Left ventricle myocardium inferior (tissue), 1 donor: ENCODE data around the gene DHFR2. TPM values are rescaled to one million over a fixed set of nuclear protein-coding genes. Genes with fewer than 3 reads are reported as not detected.

Experiments used
- DNase-seq: peaks from one replicate; pipeline ENCODE4 v3.0.0-alpha.2; 2020
- H3K27ac ChIP-seq: fragments of 200-600 bp; replicated peaks from 2 replicates; pipeline ENCODE4 v1.8.0; 2021
- H3K27me3 ChIP-seq: fragments of 200-600 bp; 2 replicates; pipeline ENCODE4 v1.8.0; 2021; ENCODE audit warnings: low read depth
- H3K36me3 ChIP-seq: fragments of 200-600 bp; 2 replicates; pipeline ENCODE4 v1.8.0; 2021
- H3K4me1 ChIP-seq: fragments of 200-600 bp; 2 replicates; pipeline ENCODE4 v1.8.0; 2021
- H3K4me3 ChIP-seq: fragments of 200-600 bp; 2 replicates; pipeline ENCODE4 v1.8.0; 2021; ENCODE audit warnings: mild to moderate bottlenecking, moderate library complexity
- H3K9me3 ChIP-seq: fragments of 200-600 bp; replicated peaks from 2 replicates; pipeline ENCODE4 v1.8.0; 2021
- CTCF ChIP-seq: fragments of 200-600 bp; IDR thresholded peaks from 2 replicates; pipeline ENCODE4 v1.8.0; 2021; ENCODE audit warnings: antibody characterized with exemption, mild to moderate bottlenecking, borderline replicate concordance
- intact Hi-C: fragments of 100-400 bp; cut with micrococcal nuclease; formaldehyde crosslinking; loops from one replicate; pipeline ENCODE4 v1.11.0; 2022
- total RNA-seq: library from RNA; stranded (reverse); fragmentation: NEBNext Ultra II Directional; extraction: Animal tissue kit (Norgen Biotek cat#: 25700); gene quantifications from one replicate; pipeline ENCODE4 v1.2.1, GENCODE V29; 2021
- donor health status: DM: no; HTN: yes; CAD: no; lungs with severe emphysema.

DHFR2 gene
- total RNA-seq, 1 donor from 2014 or later = 3.9 TPM

- TF ChIP-seq CTCF = no peak
- H3K4me1 ChIP-seq = peaks cover 2% of the 10 kb centered on the region
- no peak overlapping the region for H3K4me3 ChIP-seq
- H3K27me3 ChIP-seq = no peaks in the 10 kb centered on the region
- DNase-seq = no peak
- no peaks in the 10 kb centered on the region for H3K36me3 ChIP-seq
- H3K9me3 ChIP-seq = no peaks in the 10 kb centered on the region
- intact Hi-C loops = no loop called here
- no peak overlapping the region for H3K27ac ChIP-seq
Measured at GRCh38 chr3:94011233-94011711, 51.4 kb downstream of the DHFR2 start.

- H3K36me3 ChIP-seq = no peaks in the 10 kb centered on the region
- TF ChIP-seq CTCF = no peak
- no peak for DNase-seq
- H3K9me3 ChIP-seq = no peaks in the 10 kb centered on the region
- no peak overlapping the region for H3K4me3 ChIP-seq
- H3K27ac ChIP-seq = no peak overlapping the region
- H3K27me3 ChIP-seq = no peaks in the 10 kb centered on the region
- peaks cover 6% of the 10 kb centered on the region for H3K4me1 ChIP-seq
- intact Hi-C loops = no loop called here
Measured at GRCh38 chr3:94009608-94010007, 53.1 kb downstream of the DHFR2 start.

GRCh38 chr3:94008253-94008652 lies 54.5 kb downstream of the DHFR2 start:
- no peak for DNase-seq
- Histone ChIP-seq H3K36me3 (no peaks in the 10 kb centered on the region), H3K9me3 (no peaks in the 10 kb centered on the region), H3K4me1 (peaks cover 11% of the 10 kb centered on the region), H3K4me3 (no peak overlapping the region), H3K27ac (no peak overlapping the region), H3K27me3 (no peaks in the 10 kb centered on the region)
- intact Hi-C loops = no loop called here
- no peak for TF ChIP-seq CTCF

Other genes with a start within 250 kb of the DHFR2 start
- 48.3 TPM for gene PROS1, start 89.0 kb downstream of the DHFR2 start, total RNA-seq
- 5.6 TPM for gene ARL13B, start 82.8 kb downstream of the DHFR2 start, total RNA-seq
- not detected for gene STX19, start 34.3 kb downstream of the DHFR2 start, total RNA-seq
- 5.9 TPM for gene NSUN3, start 145 bp upstream of the DHFR2 start, total RNA-seq